ENCODE results near the gene FGD3.

DNA sequence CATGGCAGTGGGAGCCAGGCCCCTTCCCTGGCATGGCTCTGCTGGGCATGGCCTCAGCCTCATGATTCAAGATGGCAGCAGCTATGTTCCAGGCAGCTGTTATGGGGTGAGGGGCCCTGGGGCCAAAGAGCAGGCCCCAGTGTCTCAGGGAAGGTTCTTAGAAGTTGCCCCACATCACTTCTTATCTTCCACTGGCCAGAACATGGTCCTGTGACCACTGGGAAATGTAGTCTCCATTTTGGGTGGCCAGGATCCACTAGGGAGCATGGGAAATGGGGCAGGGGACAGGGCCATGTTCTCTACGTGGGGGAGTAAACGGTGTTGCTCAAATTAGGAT lies 129.4 kb downstream of the FGD3 start:
- TF ChIP-seq, protein P1, sequence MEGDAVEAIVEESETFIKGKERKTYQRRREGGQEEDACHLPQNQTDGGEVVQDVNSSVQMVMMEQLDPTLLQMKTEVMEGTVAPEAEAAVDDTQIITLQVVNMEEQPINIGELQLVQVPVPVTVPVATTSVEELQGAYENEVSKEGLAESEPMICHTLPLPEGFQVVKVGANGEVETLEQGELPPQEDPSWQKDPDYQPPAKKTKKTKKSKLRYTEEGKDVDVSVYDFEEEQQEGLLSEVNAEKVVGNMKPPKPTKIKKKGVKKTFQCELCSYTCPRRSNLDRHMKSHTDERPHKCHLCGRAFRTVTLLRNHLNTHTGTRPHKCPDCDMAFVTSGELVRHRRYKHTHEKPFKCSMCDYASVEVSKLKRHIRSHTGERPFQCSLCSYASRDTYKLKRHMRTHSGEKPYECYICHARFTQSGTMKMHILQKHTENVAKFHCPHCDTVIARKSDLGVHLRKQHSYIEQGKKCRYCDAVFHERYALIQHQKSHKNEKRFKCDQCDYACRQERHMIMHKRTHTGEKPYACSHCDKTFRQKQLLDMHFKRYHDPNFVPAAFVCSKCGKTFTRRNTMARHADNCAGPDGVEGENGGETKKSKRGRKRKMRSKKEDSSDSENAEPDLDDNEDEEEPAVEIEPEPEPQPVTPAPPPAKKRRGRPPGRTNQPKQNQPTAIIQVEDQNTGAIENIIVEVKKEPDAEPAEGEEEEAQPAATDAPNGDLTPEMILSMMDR (conservative IDR thresholded peaks at IDR 0.05 in 1 of 2, IDR thresholded peaks at IDR 0.05 in 1 of 2; ENCODE audit: low read depth in 1 of 2, low read length in 2 of 2): no peak
- no peak for TF ChIP-seq EZH2 (IDR thresholded peaks at IDR 0.05; ENCODE audit: low read length, missing control alignments)

All from fibroblast of lung (primary cell).